ENCODE data around the gene PAXIP1.

- no peak for TF ChIP-seq NR2C1 (IDR thresholded peaks at IDR 0.05)
- TF ChIP-seq SIX5 (IDR thresholded peaks at IDR 0.05; ENCODE audit: low read depth, low read length, severe bottlenecking), result no peak
- no peak for TF ChIP-seq CTCF (IDR thresholded peaks at IDR 0.05 in 2 of 3, conservative IDR thresholded peaks at IDR 0.05 in 1 of 3; ENCODE audit: control insufficient read depth in 2 of 3, extremely low read depth in 1 of 3, insufficient read depth in 1 of 3, low read depth in 3 of 3, low read length in 3 of 3)
- TF ChIP-seq EZH2 (IDR thresholded peaks at IDR 0.05; ENCODE audit: borderline replicate concordance, control insufficient read depth, low read depth, low read length), result no peak
- TF ChIP-seq POLR2AphosphoS5 (IDR thresholded peaks at IDR 0.05; ENCODE audit: low read length), result no peak
- TF ChIP-seq CREM (IDR thresholded peaks at IDR 0.05; ENCODE audit: low read depth), result no peak
- no peak for TF ChIP-seq POLR2A (IDR thresholded peaks at IDR 0.05; ENCODE audit: low read depth, low read length)
- no peak for TF ChIP-seq EP300 (IDR thresholded peaks at IDR 0.05; ENCODE audit: borderline replicate concordance in 1 of 2, control insufficient read depth in 1 of 2, low read depth in 2 of 2, low read length in 2 of 2)
- TF ChIP-seq BHLHE40 (IDR thresholded peaks at IDR 0.05; ENCODE audit: borderline replicate concordance in 1 of 2, low read depth in 2 of 2, low read length in 1 of 2), result no peak
- no peak for TF ChIP-seq SRF (IDR thresholded peaks at IDR 0.05; ENCODE audit: low read depth in 2 of 2, low read length in 2 of 2)
- TF ChIP-seq SP1 (IDR thresholded peaks at IDR 0.05; ENCODE audit: low read depth, low read length), result no peak
- TF ChIP-seq ESRRA (IDR thresholded peaks at IDR 0.05; ENCODE audit: low read length), result no peak
Measured at GRCh38 chr7:154956427-154956826, 46.5 kb downstream of the PAXIP1 start.

All from GM12878 (cell line).